Liver (tissue), 9 donors: ENCODE measurements around the gene ATXN1. TPM values are rescaled to one million over a fixed set of nuclear protein-coding genes. Genes with fewer than 3 reads are reported as not detected.

Source experiments
- DNase-seq: peaks from one replicate; pipeline ENCODE4 v3.0.0-alpha.2; 2017; ENCODE audit warnings: low spot score
- H3K27ac ChIP-seq, 2 donors: one replicate each; pipeline ENCODE4 v1.7.0; 2013; ENCODE audit warnings: inconsistent platforms in 2 of 2, low read length in 2 of 2, control low read depth in 1 of 2, low read depth in 1 of 2, mild to moderate bottlenecking in 1 of 2
- H3K27me3 ChIP-seq, 4 donors: one replicate each; pipeline versions ENCODE4 v1.6.1 to v1.7.0; 2013; ENCODE audit warnings: low read length in 3 of 4, inconsistent platforms in 1 of 4, mild to moderate bottlenecking in 1 of 4, moderate library complexity in 1 of 4; ENCODE audit not compliant: control insufficient read depth in 4 of 4, insufficient read depth in 4 of 4
- H3K36me3 ChIP-seq, 4 donors: one replicate each; pipeline versions ENCODE4 v1.6.1 to v1.7.0; 2013; ENCODE audit warnings: low read length in 3 of 4, mild to moderate bottlenecking in 3 of 4, low read depth in 1 of 4, moderate library complexity in 1 of 4; ENCODE audit not compliant: control insufficient read depth in 4 of 4, insufficient read depth in 3 of 4
- H3K4me1 ChIP-seq, 4 donors: one replicate each; pipeline versions ENCODE4 v1.6.1 to v1.7.0; 2013; ENCODE audit warnings: low read length in 3 of 4, mild to moderate bottlenecking in 3 of 4, moderate library complexity in 1 of 4; ENCODE audit not compliant: control insufficient read depth in 4 of 4, insufficient read depth in 4 of 4
- H3K4me3 ChIP-seq, 3 donors: one replicate each; pipeline versions ENCODE4 v1.6.1 to v1.7.0; 2013; ENCODE audit warnings: low read length in 3 of 3, control low read depth in 1 of 3, low read depth in 1 of 3, mild to moderate bottlenecking in 1 of 3
- H3K9ac ChIP-seq, 2 donors: one replicate each; pipeline ENCODE4 v1.7.0; 2013; ENCODE audit warnings: low read length in 2 of 2, mild to moderate bottlenecking in 2 of 2, moderate library complexity in 2 of 2, control low read depth in 1 of 2, low read depth in 1 of 2
- H3K9me3 ChIP-seq, 4 donors: one replicate each; pipeline versions ENCODE4 v1.6.1 to v1.7.0; 2013; ENCODE audit warnings: low read length in 3 of 4; ENCODE audit not compliant: control insufficient read depth in 4 of 4
- FOXA2 ChIP-seq: IDR thresholded peaks from 2 replicates; pipeline ENCODE4 v1.6.1; 2016; ENCODE audit warnings: antibody characterized with exemption
- HNF4G ChIP-seq: IDR thresholded peaks from 2 replicates; pipeline ENCODE4 v1.6.1; 2016; ENCODE audit warnings: antibody characterized with exemption
- JUND ChIP-seq, 2 donors: IDR thresholded peaks; 2 replicates each; pipeline ENCODE4 v1.6.1; 2016; ENCODE audit warnings: antibody characterized with exemption in 2 of 2
- NR2F2 ChIP-seq: IDR thresholded peaks from 2 replicates; pipeline ENCODE4 v1.6.1; 2016; ENCODE audit warnings: antibody characterized with exemption
- RAD21 ChIP-seq, 2 donors: IDR thresholded peaks; 2 replicates each; pipeline ENCODE4 v1.6.1; 2016; ENCODE audit warnings: antibody characterized with exemption in 2 of 2, mild to moderate bottlenecking in 2 of 2
- RXRA ChIP-seq, 2 donors: IDR thresholded peaks; 2 replicates each; pipeline ENCODE4 v1.6.1; 2017 to 2018; ENCODE audit warnings: antibody characterized with exemption in 2 of 2, mild to moderate bottlenecking in 1 of 2
- SP1 ChIP-seq: IDR thresholded peaks from 2 replicates; pipeline ENCODE4 v1.6.1; 2018; ENCODE audit warnings: antibody characterized with exemption, mild to moderate bottlenecking
- YY1 ChIP-seq: IDR thresholded peaks from 2 replicates; pipeline ENCODE4 v1.6.1; 2016; ENCODE audit warnings: antibody characterized with exemption, mild to moderate bottlenecking
- WGBS: extraction: QIAGEN DNeasy Blood & Tissue Kit; methylation state at CpG from one replicate; pipeline ENCODE4 v1.1.7; 2013; 5-methylcytosine and 5-hydroxymethylcytosine counted together
- polyA plus RNA-seq, 2 donors: library from polyadenylated mRNA; stranded (reverse) in 1 of 2; unstranded in 1 of 2; fragments of 200-250 nt in 1 of 2; fragments of >200 nt in 1 of 2; fragmentation: Nextera tagmentation in 1 of 2; extraction: Ambion mirVana in 1 of 2; gene quantifications; one replicate each; pipeline versions ENCODE4 v1.2.1 to v1.2.3, GENCODE V29; 2013 to 2015
- total RNA-seq, 2 donors: library from RNA; depleted of rRNA; stranded (reverse); fragments of >200 nt; gene quantifications; one replicate each; pipeline ENCODE4 v1.2.3, GENCODE V29; 2014
- TF ChIP-seq, protein P1 (sequence below): IDR thresholded peaks from 2 replicates; pipeline ENCODE4 v1.6.1; 2016; ENCODE audit warnings: antibody characterized with exemption, mild to moderate bottlenecking
- TF ChIP-seq, protein P2 (sequence below): IDR thresholded peaks from 2 replicates; pipeline ENCODE4 v1.6.1; 2016; ENCODE audit warnings: antibody characterized with exemption
- TF ChIP-seq, protein P3 (sequence below): fragments of 150-350 bp; IDR thresholded peaks from 2 replicates; pipeline ENCODE4 v1.5.1; 2017; ENCODE audit warnings: improper control_type of control experiment, low read depth, low read length; ENCODE audit not compliant: missing input control
- donor health status: healthy.
- donor health status: healthy.
- donor health status: healthy.
- donor health status: healthy.
- donor health status: healthy.

Gene ATXN1
- total and polyA plus RNA-seq, 4 donors: 4.3 to 29.7 (median 8.2) TPM

DNA sequence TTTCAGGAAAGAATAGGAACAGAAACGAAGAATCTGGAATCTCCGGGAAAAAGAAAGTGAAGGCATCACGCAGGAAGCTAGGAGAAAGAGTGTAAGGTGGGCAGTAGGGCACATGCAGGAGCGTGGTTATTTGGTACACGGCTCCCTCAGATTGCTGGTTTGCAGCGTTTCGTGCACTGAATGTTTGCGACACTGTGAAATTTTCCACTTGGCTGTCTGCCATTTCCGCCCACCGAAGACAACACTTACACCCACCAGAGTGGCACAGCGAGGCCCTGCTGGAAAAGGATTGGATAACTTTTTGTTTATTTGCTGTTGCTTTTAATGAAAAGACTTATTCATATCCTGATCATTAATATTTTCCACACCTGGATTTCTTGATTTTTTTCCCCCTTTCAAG lies 274.6 kb downstream of the ATXN1 start:
- H3K4me3 ChIP-seq: no peak overlapping the region
- no peak overlapping the region for H3K27ac ChIP-seq
- no peaks in the 10 kb centered on the region for H3K4me1 ChIP-seq
- no peak for TF ChIP-seq HNF4G
- TF ChIP-seq, protein P1, sequence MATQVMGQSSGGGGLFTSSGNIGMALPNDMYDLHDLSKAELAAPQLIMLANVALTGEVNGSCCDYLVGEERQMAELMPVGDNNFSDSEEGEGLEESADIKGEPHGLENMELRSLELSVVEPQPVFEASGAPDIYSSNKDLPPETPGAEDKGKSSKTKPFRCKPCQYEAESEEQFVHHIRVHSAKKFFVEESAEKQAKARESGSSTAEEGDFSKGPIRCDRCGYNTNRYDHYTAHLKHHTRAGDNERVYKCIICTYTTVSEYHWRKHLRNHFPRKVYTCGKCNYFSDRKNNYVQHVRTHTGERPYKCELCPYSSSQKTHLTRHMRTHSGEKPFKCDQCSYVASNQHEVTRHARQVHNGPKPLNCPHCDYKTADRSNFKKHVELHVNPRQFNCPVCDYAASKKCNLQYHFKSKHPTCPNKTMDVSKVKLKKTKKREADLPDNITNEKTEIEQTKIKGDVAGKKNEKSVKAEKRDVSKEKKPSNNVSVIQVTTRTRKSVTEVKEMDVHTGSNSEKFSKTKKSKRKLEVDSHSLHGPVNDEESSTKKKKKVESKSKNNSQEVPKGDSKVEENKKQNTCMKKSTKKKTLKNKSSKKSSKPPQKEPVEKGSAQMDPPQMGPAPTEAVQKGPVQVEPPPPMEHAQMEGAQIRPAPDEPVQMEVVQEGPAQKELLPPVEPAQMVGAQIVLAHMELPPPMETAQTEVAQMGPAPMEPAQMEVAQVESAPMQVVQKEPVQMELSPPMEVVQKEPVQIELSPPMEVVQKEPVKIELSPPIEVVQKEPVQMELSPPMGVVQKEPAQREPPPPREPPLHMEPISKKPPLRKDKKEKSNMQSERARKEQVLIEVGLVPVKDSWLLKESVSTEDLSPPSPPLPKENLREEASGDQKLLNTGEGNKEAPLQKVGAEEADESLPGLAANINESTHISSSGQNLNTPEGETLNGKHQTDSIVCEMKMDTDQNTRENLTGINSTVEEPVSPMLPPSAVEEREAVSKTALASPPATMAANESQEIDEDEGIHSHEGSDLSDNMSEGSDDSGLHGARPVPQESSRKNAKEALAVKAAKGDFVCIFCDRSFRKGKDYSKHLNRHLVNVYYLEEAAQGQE: no peak
- DNase-seq: no peak
- no peaks in the 10 kb centered on the region for H3K27me3 ChIP-seq
- 91% methylated on average over 11 of the region's 11 CpGs for WGBS
- peaks cover 0 to 21% (median 5%) of the 10 kb centered on the region in 4 donors for H3K36me3 ChIP-seq
- no peak overlapping the region for H3K9ac ChIP-seq
- no peaks in the 10 kb centered on the region for H3K9me3 ChIP-seq

DNA sequence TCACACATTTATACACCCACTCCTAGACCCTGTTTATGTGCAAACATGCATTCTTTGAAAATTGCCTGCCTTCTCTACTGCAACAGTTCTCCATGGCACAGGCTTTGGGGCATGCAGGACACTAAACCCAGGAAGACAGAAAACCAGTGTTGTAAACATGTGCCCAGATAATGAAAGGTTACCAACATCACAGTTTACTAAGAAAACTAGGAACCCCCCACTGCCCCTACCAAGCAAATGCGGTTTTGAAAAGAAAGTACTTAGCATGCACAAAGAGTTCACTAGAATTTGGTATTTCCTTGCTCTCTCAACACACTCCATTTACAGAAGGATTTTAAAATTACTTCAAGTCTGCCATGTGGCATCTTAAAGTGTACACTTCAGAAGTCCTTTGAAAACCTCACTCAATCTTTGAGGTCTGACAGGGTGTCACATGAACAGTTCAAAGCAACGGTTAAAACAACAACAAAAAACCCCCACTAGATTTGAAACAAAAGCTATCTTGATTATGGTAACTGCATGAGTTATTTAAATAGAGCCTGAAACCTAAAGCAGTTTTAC lies 277.9 kb downstream of the ATXN1 start:
- 86% methylated on average over 2 of the region's 2 CpGs for WGBS
- Histone ChIP-seq H3K9me3 (no peaks in the 10 kb centered on the region), H3K36me3 (peaks cover 0 to 21% (median 5%) of the 10 kb centered on the region in 4 donors), H3K27me3 (no peaks in the 10 kb centered on the region), H3K9ac (no peak overlapping the region), H3K27ac (no peak overlapping the region), H3K4me3 (no peak overlapping the region), H3K4me1 (no peaks in the 10 kb centered on the region)
- DNase-seq: no peak
- no peak for TF ChIP-seq FOXA2
- TF ChIP-seq, protein P1: no peak
- TF ChIP-seq, protein P2, sequence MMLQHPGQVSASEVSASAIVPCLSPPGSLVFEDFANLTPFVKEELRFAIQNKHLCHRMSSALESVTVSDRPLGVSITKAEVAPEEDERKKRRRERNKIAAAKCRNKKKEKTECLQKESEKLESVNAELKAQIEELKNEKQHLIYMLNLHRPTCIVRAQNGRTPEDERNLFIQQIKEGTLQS: no peak

DNA sequence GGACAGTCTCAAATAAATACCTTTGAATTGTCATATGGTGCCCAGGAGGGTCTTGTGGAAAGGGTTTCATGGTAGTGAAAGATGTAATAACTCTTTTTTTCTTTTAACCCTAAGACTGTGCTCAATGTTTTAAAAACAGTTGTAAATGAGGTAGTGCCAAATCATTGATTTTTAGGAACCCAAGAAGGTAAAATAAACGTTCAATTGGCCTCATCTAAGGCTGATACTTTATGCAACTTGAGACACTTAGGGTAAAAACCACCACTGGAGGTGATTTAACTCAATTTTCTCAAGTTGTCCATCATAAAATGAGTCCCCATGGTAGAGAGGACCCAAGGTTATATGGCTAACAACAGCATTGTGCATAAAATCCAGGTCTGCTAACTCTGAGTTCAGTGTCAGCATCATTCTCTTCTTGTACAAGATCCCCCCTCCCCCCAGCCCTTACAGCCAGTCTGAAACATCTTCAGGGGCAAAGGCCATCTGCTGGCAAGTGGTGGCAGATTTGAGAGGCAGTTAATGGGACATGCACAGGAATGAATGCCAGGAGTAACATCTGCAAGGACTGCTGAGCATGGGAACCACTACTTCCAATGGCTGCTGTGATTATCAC lies 278.5 kb downstream of the ATXN1 start:
- no peaks in the 10 kb centered on the region for H3K9me3 ChIP-seq
- H3K27me3 ChIP-seq: no peaks in the 10 kb centered on the region
- H3K9ac ChIP-seq: no peak overlapping the region
- 74% methylated on average over 1 of the region's 1 CpG for WGBS
- H3K4me1 ChIP-seq: no peaks in the 10 kb centered on the region
- DNase-seq: no peak
- H3K36me3 ChIP-seq: peaks cover 0 to 21% (median 5%) of the 10 kb centered on the region in 4 donors
- no peak overlapping the region for H3K4me3 ChIP-seq
- no peak overlapping the region for H3K27ac ChIP-seq
- TF ChIP-seq, protein P1: no peak
- TF ChIP-seq SP1 (no peak), JUND (IDR thresholded peaks at IDR 0.05) (no peak), YY1 (no peak), HNF4G (no peak), NR2F2 (no peak), RXRA (IDR thresholded peaks at IDR 0.05) (no peak), RAD21 (IDR thresholded peaks at IDR 0.05) (no peak)
- TF ChIP-seq, protein P3, sequence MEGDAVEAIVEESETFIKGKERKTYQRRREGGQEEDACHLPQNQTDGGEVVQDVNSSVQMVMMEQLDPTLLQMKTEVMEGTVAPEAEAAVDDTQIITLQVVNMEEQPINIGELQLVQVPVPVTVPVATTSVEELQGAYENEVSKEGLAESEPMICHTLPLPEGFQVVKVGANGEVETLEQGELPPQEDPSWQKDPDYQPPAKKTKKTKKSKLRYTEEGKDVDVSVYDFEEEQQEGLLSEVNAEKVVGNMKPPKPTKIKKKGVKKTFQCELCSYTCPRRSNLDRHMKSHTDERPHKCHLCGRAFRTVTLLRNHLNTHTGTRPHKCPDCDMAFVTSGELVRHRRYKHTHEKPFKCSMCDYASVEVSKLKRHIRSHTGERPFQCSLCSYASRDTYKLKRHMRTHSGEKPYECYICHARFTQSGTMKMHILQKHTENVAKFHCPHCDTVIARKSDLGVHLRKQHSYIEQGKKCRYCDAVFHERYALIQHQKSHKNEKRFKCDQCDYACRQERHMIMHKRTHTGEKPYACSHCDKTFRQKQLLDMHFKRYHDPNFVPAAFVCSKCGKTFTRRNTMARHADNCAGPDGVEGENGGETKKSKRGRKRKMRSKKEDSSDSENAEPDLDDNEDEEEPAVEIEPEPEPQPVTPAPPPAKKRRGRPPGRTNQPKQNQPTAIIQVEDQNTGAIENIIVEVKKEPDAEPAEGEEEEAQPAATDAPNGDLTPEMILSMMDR: no peak
